ENCODE data around the gene FAM120B. TPM values are rescaled to one million over a fixed set of nuclear protein-coding genes. Genes with fewer than 3 reads are reported as not detected.
"Not testable (repeated sequence)": the region's sequence is repeated elsewhere in the genome, so short reads cannot be mapped to it uniquely, and the experiment has no call there.

FAM120B gene
- total RNA-seq, 1 experiment from 2014 or later: 23.4 TPM

DNA sequence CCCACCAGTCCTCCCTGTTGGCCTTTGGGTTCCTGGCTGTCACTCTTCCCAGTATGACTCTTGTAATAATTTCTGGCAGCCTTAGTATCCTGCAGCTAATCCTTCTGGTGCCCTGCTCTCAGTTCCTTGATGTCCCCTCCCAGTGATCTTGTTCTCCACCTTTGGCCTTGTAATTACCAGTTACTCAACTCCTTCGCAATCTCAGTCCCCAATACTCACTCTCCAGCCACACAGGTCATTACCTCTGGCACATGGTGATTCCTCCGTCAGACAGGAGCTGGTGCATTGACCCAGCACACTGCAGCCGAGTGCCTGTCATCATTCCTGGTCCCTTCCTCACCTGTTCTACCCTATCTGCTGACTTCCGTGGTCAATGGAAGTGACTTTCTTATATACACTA, 101.4 kb downstream of the FAM120B start:
- peaks cover 21% of the 10 kb centered on the region for H3K4me1 Mint-ChIP-seq (ENCODE audit: insufficient read depth, unreplicated experiment)
- DNase-seq (ENCODE audit: unreplicated experiment): no peak
- H3K27me3 Mint-ChIP-seq (ENCODE audit: insufficient read depth, unreplicated experiment): no peaks in the 10 kb centered on the region
- H3K4me3 Mint-ChIP-seq (ENCODE audit: unreplicated experiment): no peak overlapping the region
- BruUV-seq (replicated peaks): no TSS peak
- intact Hi-C loops (cut with micrococcal nuclease): no loop called here
- TF ChIP-seq, protein P1, sequence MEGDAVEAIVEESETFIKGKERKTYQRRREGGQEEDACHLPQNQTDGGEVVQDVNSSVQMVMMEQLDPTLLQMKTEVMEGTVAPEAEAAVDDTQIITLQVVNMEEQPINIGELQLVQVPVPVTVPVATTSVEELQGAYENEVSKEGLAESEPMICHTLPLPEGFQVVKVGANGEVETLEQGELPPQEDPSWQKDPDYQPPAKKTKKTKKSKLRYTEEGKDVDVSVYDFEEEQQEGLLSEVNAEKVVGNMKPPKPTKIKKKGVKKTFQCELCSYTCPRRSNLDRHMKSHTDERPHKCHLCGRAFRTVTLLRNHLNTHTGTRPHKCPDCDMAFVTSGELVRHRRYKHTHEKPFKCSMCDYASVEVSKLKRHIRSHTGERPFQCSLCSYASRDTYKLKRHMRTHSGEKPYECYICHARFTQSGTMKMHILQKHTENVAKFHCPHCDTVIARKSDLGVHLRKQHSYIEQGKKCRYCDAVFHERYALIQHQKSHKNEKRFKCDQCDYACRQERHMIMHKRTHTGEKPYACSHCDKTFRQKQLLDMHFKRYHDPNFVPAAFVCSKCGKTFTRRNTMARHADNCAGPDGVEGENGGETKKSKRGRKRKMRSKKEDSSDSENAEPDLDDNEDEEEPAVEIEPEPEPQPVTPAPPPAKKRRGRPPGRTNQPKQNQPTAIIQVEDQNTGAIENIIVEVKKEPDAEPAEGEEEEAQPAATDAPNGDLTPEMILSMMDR (IDR thresholded peaks at IDR 0.05; ENCODE audit: unreplicated experiment): no peak
- no peak overlapping the region for H3K27ac Mint-ChIP-seq (ENCODE audit: low read depth, unreplicated experiment)
- peaks cover 6% of the 10 kb centered on the region for H3K9me3 Mint-ChIP-seq (ENCODE audit: unreplicated experiment)
- POLR2A ChIA-PET: interaction anchor here (1.2 to 1.8 kb wide), 2 partner anchors 23 to 55 kb away, joined by 3 to 4 read pairs; no protein-coding TSS in a partner anchor
- H3K36me3 Mint-ChIP-seq (ENCODE audit: insufficient read depth, unreplicated experiment): peaks cover 34% of the 10 kb centered on the region
- CTCF ChIA-PET: no interaction called here

DNA sequence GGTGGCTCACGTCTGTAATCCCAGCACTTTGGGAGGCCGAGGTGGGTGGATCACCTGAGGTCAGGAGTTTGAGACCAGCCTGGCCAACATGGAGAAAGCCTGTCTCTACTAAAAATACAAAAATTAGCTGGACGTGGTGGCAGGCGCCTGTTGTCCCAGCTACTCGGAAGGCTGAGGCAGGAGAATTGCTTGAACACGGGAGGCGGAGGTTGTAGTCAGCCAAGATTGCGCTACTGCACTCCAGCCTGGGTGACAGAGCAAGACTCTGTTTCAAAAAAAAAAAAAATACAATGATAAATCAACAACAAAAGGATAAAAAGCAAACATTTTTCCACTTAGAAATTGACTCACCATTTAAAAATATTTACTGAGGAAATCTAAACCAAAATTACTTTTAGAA, 103.2 kb downstream of the FAM120B start:
- H3K4me3 Mint-ChIP-seq (ENCODE audit: unreplicated experiment); H3K27ac Mint-ChIP-seq (ENCODE audit: low read depth, unreplicated experiment); DNase-seq (ENCODE audit: unreplicated experiment); BruUV-seq (replicated peaks); H3K27me3 Mint-ChIP-seq (ENCODE audit: insufficient read depth, unreplicated experiment); CTCF ChIA-PET; intact Hi-C loops (cut with micrococcal nuclease); H3K9me3 Mint-ChIP-seq (ENCODE audit: unreplicated experiment): not testable (repeated sequence)
- H3K36me3 Mint-ChIP-seq (ENCODE audit: insufficient read depth, unreplicated experiment): peaks cover 27% of the 10 kb centered on the region
- peaks cover 18% of the 10 kb centered on the region for H3K4me1 Mint-ChIP-seq (ENCODE audit: insufficient read depth, unreplicated experiment)
- POLR2A ChIA-PET: interaction anchor here (0.7 to 1.4 kb wide), 3 partner anchors 9 to 40 kb away, joined by 3 to 5 read pairs (median 3); no protein-coding TSS in a partner anchor

DNA sequence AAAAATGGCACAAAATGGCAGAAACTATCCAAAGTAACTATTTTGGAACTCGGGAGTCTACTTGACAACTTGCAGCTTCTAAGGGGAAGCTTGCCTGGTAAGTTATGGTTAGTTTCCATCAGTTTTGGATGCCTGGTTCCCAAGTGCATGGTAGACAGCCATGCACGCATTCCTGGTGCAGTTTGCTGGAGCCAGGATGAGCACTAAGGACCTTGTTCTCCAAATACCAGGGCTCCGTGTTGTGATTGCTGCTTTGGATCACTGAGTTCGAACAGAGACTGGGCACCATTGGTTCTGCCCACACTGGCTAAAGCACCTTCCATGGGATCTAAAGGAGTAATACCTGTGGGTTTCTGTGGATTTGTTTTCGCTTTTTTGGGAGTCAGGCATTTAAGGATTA, 103.7 kb downstream of the FAM120B start:
- POLR2A ChIA-PET: interaction anchor here (0.7 to 1.1 kb wide), 2 partner anchors 9 to 41 kb away, joined by 3 read pairs; no protein-coding TSS in a partner anchor

DNA sequence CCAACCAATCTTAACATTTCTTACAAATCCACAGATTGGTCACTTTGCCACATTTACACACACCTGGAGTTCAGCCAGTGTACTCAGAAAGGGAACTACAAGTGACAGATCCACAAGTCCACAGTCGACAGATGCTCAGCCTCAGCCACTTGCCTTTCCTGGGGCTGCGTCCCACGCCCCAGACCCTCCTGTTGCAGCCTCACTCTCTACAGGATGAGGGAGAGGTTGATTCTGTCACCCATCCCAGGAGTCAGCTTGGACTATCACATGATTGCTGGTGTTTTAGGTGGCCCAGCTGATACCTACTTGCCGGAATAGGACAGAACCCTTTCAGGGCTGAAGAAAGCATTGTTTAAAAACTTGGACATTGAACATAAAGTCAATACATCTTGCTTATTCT, 108.8 kb downstream of the FAM120B start:
- Mint-ChIP-seq H3K4me3 (ENCODE audit: unreplicated experiment) (no peak overlapping the region), H3K36me3 (ENCODE audit: insufficient read depth, unreplicated experiment) (peaks cover 5% of the 10 kb centered on the region), H3K27me3 (ENCODE audit: insufficient read depth, unreplicated experiment) (no peaks in the 10 kb centered on the region), H3K4me1 (ENCODE audit: insufficient read depth, unreplicated experiment) (no peaks in the 10 kb centered on the region), H3K9me3 (ENCODE audit: unreplicated experiment) (no peaks in the 10 kb centered on the region), H3K27ac (ENCODE audit: low read depth, unreplicated experiment) (no peak overlapping the region)
- intact Hi-C loops (cut with micrococcal nuclease): no loop called here
- no TSS peak for BruUV-seq (replicated peaks)
- ChIA-PET CTCF (no interaction called here), POLR2A (interaction anchor here (1.1 to 1.3 kb wide), 2 partner anchors 10 to 21 kb away, joined by 3 to 4 read pairs; no protein-coding TSS in a partner anchor)
- TF ChIP-seq, protein P1 (IDR thresholded peaks at IDR 0.05; ENCODE audit: unreplicated experiment): no peak
- no peak for DNase-seq (ENCODE audit: unreplicated experiment)

More for the DNA sequence above, 103.7 kb downstream of the FAM120B start:
- CTCF ChIA-PET: no interaction called here
- TF ChIP-seq, protein P1 (IDR thresholded peaks at IDR 0.05; ENCODE audit: unreplicated experiment): no peak
- peaks cover 22% of the 10 kb centered on the region for H3K36me3 Mint-ChIP-seq (ENCODE audit: insufficient read depth, unreplicated experiment)
- no peak for DNase-seq (ENCODE audit: unreplicated experiment)
- BruUV-seq (replicated peaks): no TSS peak
- H3K27ac Mint-ChIP-seq (ENCODE audit: low read depth, unreplicated experiment): no peak overlapping the region
- no peaks in the 10 kb centered on the region for H3K27me3 Mint-ChIP-seq (ENCODE audit: insufficient read depth, unreplicated experiment)
- H3K4me1 Mint-ChIP-seq (ENCODE audit: insufficient read depth, unreplicated experiment): peaks cover 13% of the 10 kb centered on the region
- peaks cover 6% of the 10 kb centered on the region for H3K9me3 Mint-ChIP-seq (ENCODE audit: unreplicated experiment)
- no peak overlapping the region for H3K4me3 Mint-ChIP-seq (ENCODE audit: unreplicated experiment)
- intact Hi-C loops (cut with micrococcal nuclease): no loop called here

DNA sequence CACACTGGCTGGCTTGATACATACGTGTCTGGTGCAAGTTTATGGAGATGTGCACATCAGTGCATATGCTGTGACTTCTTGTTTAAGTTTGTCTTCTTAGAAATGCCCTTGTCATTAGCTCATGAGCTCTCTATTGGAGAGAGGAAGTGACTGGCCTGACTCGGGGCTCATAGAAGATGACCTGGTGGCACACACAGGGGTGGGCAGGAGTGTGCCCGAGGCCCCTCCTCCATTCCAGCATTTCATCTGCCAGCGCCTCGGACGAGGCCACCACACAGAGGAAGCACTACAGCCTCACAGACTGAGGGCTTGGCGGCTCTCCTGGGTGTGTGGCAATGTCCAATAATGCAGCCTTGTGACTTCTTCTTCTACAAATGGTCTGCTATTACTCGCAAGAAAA, 109.7 kb downstream of the FAM120B start:
- no peaks in the 10 kb centered on the region for H3K27me3 Mint-ChIP-seq (ENCODE audit: insufficient read depth, unreplicated experiment)
- H3K9me3 Mint-ChIP-seq (ENCODE audit: unreplicated experiment): no peaks in the 10 kb centered on the region
- TF ChIP-seq, protein P1 (IDR thresholded peaks at IDR 0.05; ENCODE audit: unreplicated experiment): no peak
- POLR2A ChIA-PET: interaction anchor here (1.1 to 1.3 kb wide), 2 partner anchors 9 to 20 kb away, joined by 3 to 4 read pairs; no protein-coding TSS in a partner anchor
- H3K27ac Mint-ChIP-seq (ENCODE audit: low read depth, unreplicated experiment): no peak overlapping the region
- CTCF ChIA-PET: no interaction called here
- no peak for DNase-seq (ENCODE audit: unreplicated experiment)
- BruUV-seq (replicated peaks): no TSS peak
- intact Hi-C loops (cut with micrococcal nuclease): no loop called here
- H3K36me3 Mint-ChIP-seq (ENCODE audit: insufficient read depth, unreplicated experiment): peaks cover 5% of the 10 kb centered on the region
- no peak overlapping the region for H3K4me3 Mint-ChIP-seq (ENCODE audit: unreplicated experiment)
- H3K4me1 Mint-ChIP-seq (ENCODE audit: insufficient read depth, unreplicated experiment): no peaks in the 10 kb centered on the region
